ENCODE data around the gene ITFG1.

DNA sequence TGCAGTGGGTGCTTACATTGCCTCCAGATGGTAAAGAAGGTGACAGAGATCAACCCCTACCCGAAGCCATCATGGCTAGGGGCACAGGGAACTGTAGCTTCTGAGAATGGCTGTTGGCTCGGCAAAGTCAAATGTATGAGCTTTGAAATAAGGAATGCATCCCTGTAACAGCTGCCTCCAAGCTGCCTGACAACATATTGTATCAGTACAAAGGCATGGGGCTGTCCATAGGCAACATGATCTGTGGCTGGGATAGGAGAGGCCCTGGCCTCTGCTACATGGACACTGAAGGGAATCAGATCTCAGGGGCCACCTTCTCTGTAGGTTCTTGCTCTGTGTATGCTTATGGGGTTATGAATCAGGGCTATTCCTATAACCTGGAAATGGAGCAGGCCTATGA lies 197.9 kb downstream of the ITFG1 start:
- TF ChIP-seq ZNF155 (tag by site-specific recombination; IDR thresholded peaks at IDR 0.05) (no peak), GLI4 (tag by site-specific recombination; IDR thresholded peaks at IDR 0.05) (no peak), ZNF518A (tag by site-specific recombination; conservative IDR thresholded peaks at IDR 0.05; ENCODE audit: low read depth) (no peak), ZNF23 (tag by site-specific recombination; IDR thresholded peaks at IDR 0.05; ENCODE audit: borderline replicate concordance) (no peak), ZNF274 (IDR thresholded peaks at IDR 0.05; ENCODE audit: low read length) (no peak), ZNF274 (tag by site-specific recombination; IDR thresholded peaks at IDR 0.05; ENCODE audit: borderline replicate concordance) (no peak), ZNF76 (tag by site-specific recombination; IDR thresholded peaks at IDR 0.05; ENCODE audit: borderline replicate concordance, low read depth) (no peak), ZNF514 (tag by site-specific recombination; IDR thresholded peaks at IDR 0.05) (no peak), CTCF (tag by site-specific recombination; IDR thresholded peaks at IDR 0.05) (no peak), PBX3 (CRISPR knock-in tag; IDR thresholded peaks at IDR 0.05) (no peak)
- TF ChIP-seq, protein P1, sequence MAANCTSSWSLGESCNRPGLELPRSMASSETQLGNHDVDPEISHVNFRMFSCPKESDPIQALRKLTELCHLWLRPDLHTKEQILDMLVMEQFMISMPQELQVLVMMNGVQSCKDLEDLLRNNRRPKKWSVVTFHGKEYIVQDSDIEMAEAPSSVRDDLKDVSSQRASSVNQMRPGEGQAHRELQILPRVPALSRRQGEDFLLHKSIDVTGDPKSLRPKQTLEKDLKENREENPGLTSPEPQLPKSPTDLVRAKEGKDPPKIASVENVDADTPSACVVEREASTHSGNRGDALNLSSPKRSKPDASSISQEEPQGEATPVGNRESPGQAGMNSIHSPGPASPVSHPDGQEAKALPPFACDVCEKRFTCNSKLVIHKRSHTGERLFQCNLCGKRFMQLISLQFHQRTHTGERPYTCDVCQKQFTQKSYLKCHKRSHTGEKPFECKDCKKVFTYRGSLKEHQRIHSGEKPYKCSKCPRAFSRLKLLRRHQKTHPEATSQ (tag by site-specific recombination; IDR thresholded peaks at IDR 0.05), result no peak

All from HEK293 (cell line).